Small intestine (tissue), 7 donors: ENCODE measurements around the gene NR1H2. TPM values are rescaled to one million over a fixed set of nuclear protein-coding genes. Genes with fewer than 3 reads are reported as not detected.
A peak's percentile ranks its signal among the peaks of the same experiment; 100 is the strongest.

Experiments used
- DNase-seq, 2 donors: peaks; one replicate each; pipeline versions ENCODE4 v3.0.0 to v3.0.0-alpha.2; 2013
- FAIRE-seq: peaks from 2 replicates; lab custom pipeline; 2012; peaks lifted over from hg19 to GRCh38; lab: Jason Lieb, UNC
- H3K27ac ChIP-seq, 3 donors: one replicate each; pipeline ENCODE4 v1.5.1; 2013; ENCODE audit warnings: low read length in 2 of 3, mild to moderate bottlenecking in 2 of 3, control low read depth in 1 of 3, inconsistent platforms in 1 of 3, low read depth in 1 of 3, moderate library complexity in 1 of 3
- H3K27me3 ChIP-seq, 3 donors: one replicate each; pipeline ENCODE4 v1.6.1; 2013; ENCODE audit warnings: low read length in 3 of 3, inconsistent platforms in 1 of 3; ENCODE audit not compliant: control insufficient read depth in 3 of 3, insufficient read depth in 3 of 3
- H3K36me3 ChIP-seq, 3 donors: one replicate each; pipeline ENCODE4 v1.6.1; 2013; ENCODE audit warnings: low read length in 3 of 3, inconsistent platforms in 1 of 3, low read depth in 1 of 3, mild to moderate bottlenecking in 1 of 3, moderate library complexity in 1 of 3; ENCODE audit not compliant: control insufficient read depth in 3 of 3, insufficient read depth in 2 of 3
- H3K4me1 ChIP-seq, 3 donors: one replicate each; pipeline ENCODE4 v1.6.1; 2013; ENCODE audit warnings: low read length in 2 of 3, inconsistent platforms in 1 of 3, low read depth in 1 of 3, mild to moderate bottlenecking in 1 of 3, moderate library complexity in 1 of 3; ENCODE audit not compliant: control insufficient read depth in 3 of 3, insufficient read depth in 2 of 3
- H3K4me3 ChIP-seq, 3 donors: one replicate each; pipeline ENCODE4 v1.5.1; 2013; ENCODE audit warnings: low read length in 3 of 3, control low read depth in 1 of 3, inconsistent platforms in 1 of 3, low read depth in 1 of 3, mild to moderate bottlenecking in 1 of 3, moderate library complexity in 1 of 3
- H3K9me3 ChIP-seq, 2 donors: one replicate each; pipeline ENCODE4 v1.6.1; 2013; ENCODE audit warnings: low read depth in 1 of 2, low read length in 1 of 2; ENCODE audit not compliant: control insufficient read depth in 2 of 2, insufficient read depth in 1 of 2
- whole genome bisulfite sequencing, 3 donors: extraction: QIAGEN DNeasy Blood & Tissue Kit; methylation state at CpG; one replicate each; pipeline ENCODE4 v1.1.7; 2013; 5-methylcytosine and 5-hydroxymethylcytosine counted together
- polyA plus RNA-seq, 4 donors: library from polyadenylated mRNA; stranded (reverse) in 3 of 4; unstranded in 1 of 4; fragments of 200-250 nt in 3 of 4; fragments of 120-200 nt in 1 of 4; gene quantifications; one replicate each; pipeline versions ENCODE4 v1.2.1 to v1.2.3, GENCODE V29; 2013
- donor health status: healthy with polysubstance abuse.
- donor health status: control.
- donor health status: control.
- donor health status: Bipolar disorder and iron deficiency.
- donor health status: healthy.

The NR1H2 gene
- polyA plus RNA-seq, 4 donors = 40.4 to 78.4 (median 62.7) TPM

GRCh38 chr19:50417111-50418081, 41.1 kb downstream of the NR1H2 start:
- DNase-seq (peak; percentile 43 to 74), FAIRE-seq (no peak)
- Histone ChIP-seq H3K27ac (no peak overlapping the region), H3K4me3 (no peak overlapping the region), H3K4me1 (peaks cover 0 to 26% (median 0%) of the 10 kb centered on the region in 3 donors), H3K9me3 (no peaks in the 10 kb centered on the region), H3K27me3 (peaks cover 0 to 26% (median 7%) of the 10 kb centered on the region in 3 donors), H3K36me3 (peaks cover 0 to 9% (median 0%) of the 10 kb centered on the region in 3 donors)
- 19 to 52% (median 37%) methylated on average over 31 to 42 of the region's 42 CpGs for WGBS, 3 donors

GRCh38 chr19:50418176-50419021, 42.1 kb downstream of the NR1H2 start, which contains the start of gene SPIB:
SPIB (plus strand) TSS chr19:50418938; CDS start chr19:50418963, 25 bp downstream.
- peaks cover 0 to 5% (median 0%) of the 10 kb centered on the region in 3 donors for H3K36me3 ChIP-seq
- no peak within 1 kb of the TSS for H3K27ac ChIP-seq
- H3K27me3 ChIP-seq = peaks cover 0 to 26% (median 7%) of the 10 kb centered on the region in 3 donors
- peaks cover 0 to 26% (median 0%) of the 10 kb centered on the region in 3 donors for H3K4me1 ChIP-seq
- 13 to 20% (median 17%) methylated on average over 28 to 34 of the region's 34 CpGs for WGBS, 3 donors
- FAIRE-seq = no peak
- H3K4me3 ChIP-seq = peak within 1 kb of the TSS in 1 of 3 donors; percentile 21
- H3K9me3 ChIP-seq = no peaks in the 10 kb centered on the region
- no peak for DNase-seq

GRCh38 chr19:50419022-50419579, 42.8 kb downstream of the NR1H2 start:
- peaks cover 0 to 26% (median 7%) of the 10 kb centered on the region in 3 donors for H3K27me3 ChIP-seq
- H3K4me3 ChIP-seq = peak overlapping the region in 1 of 3 donors; percentile 21

GRCh38 chr19:50419580-50420035, 43.4 kb downstream of the NR1H2 start:
- peaks cover 0 to 24% (median 0%) of the 10 kb centered on the region in 3 donors for H3K4me1 ChIP-seq
- H3K4me3 ChIP-seq = peak overlapping the region in 1 of 3 donors; percentile 17
- no peaks in the 10 kb centered on the region for H3K36me3 ChIP-seq
- no peak for FAIRE-seq
- H3K27ac ChIP-seq = no peak overlapping the region
- peaks cover 0 to 26% (median 7%) of the 10 kb centered on the region in 3 donors for H3K27me3 ChIP-seq
- DNase-seq = no peak
- 14 to 45% (median 43%) methylated on average over 6 to 8 of the region's 8 CpGs for WGBS, 3 donors
- no peaks in the 10 kb centered on the region for H3K9me3 ChIP-seq

More at GRCh38 chr19:50419022-50419579, 42.8 kb downstream of the NR1H2 start:
- DNase-seq (no peak), FAIRE-seq (no peak)
- Histone ChIP-seq H3K36me3 (no peaks in the 10 kb centered on the region), H3K27ac (no peak overlapping the region), H3K4me1 (peaks cover 0 to 26% (median 0%) of the 10 kb centered on the region in 3 donors), H3K9me3 (no peaks in the 10 kb centered on the region)
- WGBS, 3 donors = 8 to 23% (median 10%) methylated on average over 14 of the region's 14 CpGs

- whole genome bisulfite sequencing, 3 donors = 41 to 44% (median 43%) methylated on average over 3 of the region's 3 CpGs
- Histone ChIP-seq H3K9me3 (no peaks in the 10 kb centered on the region), H3K27me3 (peaks cover 0 to 26% (median 7%) of the 10 kb centered on the region in 3 donors), H3K36me3 (no peaks in the 10 kb centered on the region), H3K4me3 (no peak overlapping the region), H3K27ac (no peak overlapping the region), H3K4me1 (peaks cover 0 to 19% (median 0%) of the 10 kb centered on the region in 3 donors)
- DNase-seq (no peak), FAIRE-seq (no peak)
These were observed 43.9 kb downstream of the NR1H2 start for GRCh38 chr19:50420127-50420526.

GRCh38 chr19:50420808-50421207, 44.6 kb downstream of the NR1H2 start:
- no peak for FAIRE-seq
- Histone ChIP-seq H3K27ac (no peak overlapping the region), H3K27me3 (peaks cover 0 to 26% (median 7%) of the 10 kb centered on the region in 3 donors), H3K9me3 (no peaks in the 10 kb centered on the region), H3K4me3 (no peak overlapping the region), H3K4me1 (peaks cover 0 to 14% (median 0%) of the 10 kb centered on the region in 3 donors), H3K36me3 (no peaks in the 10 kb centered on the region)
- WGBS, 3 donors = 58 to 69% (median 62%) methylated on average over 3 of the region's 3 CpGs
- DNase-seq = no peak

GRCh38 chr19:50422397-50423278, 46.4 kb downstream of the NR1H2 start:
- Histone ChIP-seq H3K9me3 (no peaks in the 10 kb centered on the region), H3K36me3 (no peaks in the 10 kb centered on the region), H3K27me3 (peaks cover 0 to 28% (median 7%) of the 10 kb centered on the region in 3 donors), H3K4me3 (no peak overlapping the region), H3K4me1 (no peaks in the 10 kb centered on the region), H3K27ac (no peak overlapping the region)
- DNase-seq (no peak), FAIRE-seq (no peak)
- 81 to 83% (median 81%) methylated on average over 18 of the region's 18 CpGs for WGBS, 3 donors
